NCI-H2029 treated with DMSO at 0.1 percent for 48 hours (cell line): Measurements from ENCODE around the gene COL27A1.

Experiments used
- DNase-seq: peaks from one replicate; lab custom pipeline; 2025; lab: John Stamatoyannopoulos, UW

The COL27A1 gene

GRCh38 chr9:114272739-114273431, 117.5 kb downstream of the COL27A1 start:
- DNase-seq, result no peak

GRCh38 chr9:114273461-114273881, 118.1 kb downstream of the COL27A1 start:
- DNase-seq, result no peak

- DNase-seq, result no peak
These were observed 118.9 kb downstream of the COL27A1 start for GRCh38 chr9:114274217-114274616.

- DNase-seq, result no peak
These were observed 120.1 kb downstream of the COL27A1 start for GRCh38 chr9:114275246-114276004.

GRCh38 chr9:114276908-114277821, 121.8 kb downstream of the COL27A1 start:
- no peak for DNase-seq

- no peak for DNase-seq
These were observed 123.0 kb downstream of the COL27A1 start for GRCh38 chr9:114278356-114278755.

GRCh38 chr9:114278881-114279570, 123.7 kb downstream of the COL27A1 start:
- no peak for DNase-seq

GRCh38 chr9:114279693-114280092, 124.4 kb downstream of the COL27A1 start:
- no peak for DNase-seq

- DNase-seq, result no peak
These were observed 125.5 kb downstream of the COL27A1 start for GRCh38 chr9:114280636-114281472.

GRCh38 chr9:114281473-114282103, 126.3 kb downstream of the COL27A1 start:
- DNase-seq, result no peak

- no peak for DNase-seq
These were observed 126.8 kb downstream of the COL27A1 start for GRCh38 chr9:114282104-114282485.

- no peak for DNase-seq
These were observed 127.2 kb downstream of the COL27A1 start for GRCh38 chr9:114282507-114282906.

- DNase-seq, result no peak
These were observed 127.6 kb downstream of the COL27A1 start for GRCh38 chr9:114282926-114283325.

GRCh38 chr9:114283551-114284111, 128.3 kb downstream of the COL27A1 start:
- DNase-seq, result no peak

GRCh38 chr9:114284316-114285060, 129.2 kb downstream of the COL27A1 start:
- DNase-seq, result no peak

GRCh38 chr9:114285166-114285867, 130.0 kb downstream of the COL27A1 start:
- DNase-seq, result no peak

- no peak for DNase-seq
These were observed 130.9 kb downstream of the COL27A1 start for GRCh38 chr9:114286146-114286679.

- no peak for DNase-seq
These were observed 131.8 kb downstream of the COL27A1 start for GRCh38 chr9:114287001-114287762.
